Right lobe of liver (tissue), 6 donors: ENCODE results near the gene ACAD11. TPM values are rescaled to one million over a fixed set of nuclear protein-coding genes. Genes with fewer than 3 reads are reported as not detected.

ENCODE experiments used
- ATAC-seq, 4 donors: fragments of 200-7000 bp; cut with Tn5 transposase; one replicate each; pipeline ENCODE4 v1.9.1; 2020; ENCODE audit warnings: mild to moderate bottlenecking in 4 of 4, moderate library complexity in 4 of 4
- DNase-seq, 3 donors: peaks; one replicate each; pipeline ENCODE4 v3.0.0-alpha.2; 2020
- H3K27ac ChIP-seq, 3 donors: fragments of 200-600 bp; one replicate each; pipeline ENCODE4 v1.8.0; 2022
- H3K27me3 ChIP-seq, 2 donors: fragments of 200-600 bp; one replicate each; pipeline ENCODE4 v1.8.0; 2022
- H3K36me3 ChIP-seq, 4 donors: fragments of 200-600 bp; sonication (generic) in 1 of 4; one replicate each; pipeline versions ENCODE4 v1.5.1 to v1.8.0; 2017 to 2022; ENCODE audit warnings: control low read depth in 1 of 4
- H3K4me1 ChIP-seq, 4 donors: fragments of 200-600 bp; sonication (generic) in 1 of 4; one replicate each; pipeline versions ENCODE4 v1.5.1 to v1.8.0; 2017 to 2022; ENCODE audit warnings: control low read depth in 1 of 4
- H3K4me3 ChIP-seq, 3 donors: fragments of 200-600 bp; one replicate each; pipeline ENCODE4 v1.8.0; 2022
- H3K9me3 ChIP-seq, 4 donors: fragments of 200-600 bp; sonication (generic) in 1 of 4; one replicate each; pipeline versions ENCODE4 v1.5.1 to v1.8.0; 2017 to 2022; ENCODE audit warnings: control low read depth in 1 of 4
- CTCF ChIP-seq, 4 donors: fragments of 200-600 bp in 3 of 4; fragments of 450-650 bp in 1 of 4; IDR thresholded peaks; one replicate each; pipeline versions ENCODE4 v1.5.1 to v1.8.0; 2016 to 2022; ENCODE audit warnings: antibody characterized with exemption in 4 of 4, mild to moderate bottlenecking in 2 of 4
- POLR2A ChIP-seq: fragments of 450-650 bp; IDR thresholded peaks from one replicate; pipeline ENCODE4 v1.6.1; 2017; ENCODE audit warnings: antibody characterized with exemption, mild to moderate bottlenecking
- WGBS: methylation state at CpG from one replicate; pipeline ENCODE4 v1.1.6; 2018; ENCODE audit warnings: low coverage, low lambda C conversion rate; ENCODE audit not compliant: insufficient coverage; ENCODE audit errors: missing lambda C conversion rate; 5-methylcytosine and 5-hydroxymethylcytosine counted together
- intact Hi-C, 2 donors: fragments of 100-400 bp; cut with DNase I; formaldehyde crosslinking; loops; one replicate each; pipeline versions ENCODE4 v1.11.2 to v1.14.1; 2022
- total RNA-seq, 6 experiments: library from RNA; depleted of rRNA in 2 of 6; stranded (reverse); fragments of >200 nt in 2 of 6; fragmentation: NEBNext Ultra II Directional in 3 of 6; extraction: Animal tissue kit (Norgen Biotek cat#: 25700) in 3 of 6; gene quantifications; one replicate each; pipeline versions ENCODE4 v1.1.0 to v1.2.4, GENCODE V29; 2016 to 2023
- donor health status: DM: no; HTN: yes; CAD: no.
- donor health status: DM: no; HTN: no; CAD: no.
- donor health status: DM: no; HTN: no; CAD: no.
- donor health status: DM: no; HTN: yes; CAD: no.
- donor health status: DM: no; HTN: yes; CAD: no.

ACAD11 gene
- total RNA-seq, 6 experiments from 2014 or later: 60.9 to 108 (median 94.5) TPM

DNA sequence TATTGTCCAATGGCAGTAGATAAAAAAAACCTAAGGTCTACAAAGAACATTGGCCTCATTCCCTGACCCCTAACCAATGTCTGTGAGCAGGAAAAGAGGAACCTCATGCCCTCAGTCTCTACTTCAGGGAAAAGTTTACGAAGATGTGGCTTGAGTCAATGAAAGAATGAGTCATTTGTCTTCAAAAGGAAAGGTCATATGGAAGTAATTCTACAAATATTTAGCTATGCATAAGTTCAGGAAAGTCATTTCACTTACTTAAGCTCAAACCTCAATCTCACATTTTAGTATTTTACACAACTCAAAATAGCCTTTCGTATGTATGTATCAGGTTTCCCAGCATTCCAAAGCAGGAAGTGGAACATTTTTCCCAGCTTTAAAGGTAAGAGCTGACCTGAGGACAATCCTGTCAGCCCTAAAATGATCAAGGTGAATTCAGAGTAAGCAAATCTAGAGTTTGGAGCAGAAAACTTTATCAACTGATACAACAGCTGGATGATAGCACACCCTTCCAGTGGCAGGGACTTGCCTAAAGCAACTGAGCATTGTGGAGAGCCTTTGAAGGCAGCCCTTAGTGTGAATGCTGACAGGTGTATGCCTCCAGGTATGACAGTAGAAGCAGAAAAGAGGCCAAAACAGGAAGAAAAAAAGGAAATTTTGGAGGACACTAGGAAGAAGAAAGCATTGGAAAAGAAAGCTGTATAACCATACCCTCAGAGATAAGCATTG, 116.4 kb downstream of the ACAD11 start:
- H3K4me3 ChIP-seq: no peak overlapping the region
- DNase-seq (no peak), ATAC-seq (peak in 1 of 4 donors; percentile 74)
- no peak overlapping the region for H3K27ac ChIP-seq
- H3K36me3 ChIP-seq: peaks cover 0 to 13% (median 4%) of the 10 kb centered on the region in 4 donors
- 73% methylated on average over 2 of the region's 2 CpGs for WGBS
- no peaks in the 10 kb centered on the region for H3K9me3 ChIP-seq
- TF ChIP-seq CTCF (IDR thresholded peaks at IDR 0.05): no peak
- TF ChIP-seq POLR2A: no peak
- intact Hi-C loops: no loop called here
- H3K4me1 ChIP-seq: no peaks in the 10 kb centered on the region
- no peaks in the 10 kb centered on the region for H3K27me3 ChIP-seq

DNA sequence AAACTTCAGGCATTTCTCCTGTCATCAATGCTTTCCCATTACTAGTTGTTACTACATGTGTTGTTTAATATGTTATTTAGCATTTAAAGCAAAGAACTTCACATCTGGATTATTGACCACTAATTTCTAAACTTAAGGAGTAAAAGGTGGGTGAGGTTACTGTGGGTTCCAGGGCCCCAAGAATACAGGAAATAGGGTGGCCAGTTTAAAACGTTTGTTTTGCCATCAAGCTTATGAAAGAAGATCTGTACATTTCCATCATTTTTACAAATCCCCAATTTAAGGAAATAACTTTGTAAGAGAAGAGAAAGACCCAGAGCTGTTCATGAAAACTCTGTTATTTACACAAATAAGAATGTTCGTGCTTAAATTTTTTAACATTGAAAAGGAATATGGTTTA, 117.0 kb downstream of the ACAD11 start:
- WGBS: 54% methylated on average over 2 of the region's 2 CpGs
- Histone ChIP-seq H3K4me1 (no peaks in the 10 kb centered on the region), H3K36me3 (peaks cover 0 to 15% (median 7%) of the 10 kb centered on the region in 4 donors), H3K9me3 (no peaks in the 10 kb centered on the region), H3K27me3 (no peaks in the 10 kb centered on the region), H3K4me3 (no peak overlapping the region), H3K27ac (no peak overlapping the region)
- no peak for ATAC-seq
- DNase-seq: no peak
- intact Hi-C loops: no loop called here
- no peak for TF ChIP-seq POLR2A
- TF ChIP-seq CTCF (IDR thresholded peaks at IDR 0.05): no peak

DNA sequence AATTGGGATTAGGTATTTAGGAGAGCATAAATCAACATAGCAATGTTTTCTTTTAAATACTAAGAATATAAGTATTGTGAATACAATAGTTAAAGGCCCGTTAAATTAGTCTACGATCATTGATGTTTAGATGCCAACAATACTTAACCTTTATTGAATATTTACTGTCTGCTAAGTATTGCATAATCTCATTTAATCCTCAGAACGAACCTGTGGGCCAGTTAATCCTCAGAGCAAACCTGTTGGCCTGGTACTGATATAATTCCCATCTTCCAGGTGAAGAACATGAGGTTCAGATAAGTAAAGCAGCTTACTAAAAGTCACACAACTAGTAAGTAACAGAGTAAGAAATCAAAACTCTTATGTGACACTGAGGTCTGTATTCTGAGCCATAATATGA, 119.9 kb downstream of the ACAD11 start:
- intact Hi-C loops: loop anchor here in 1 of 2 donors (10.0 kb wide), 1 partner anchor 105 kb away; no protein-coding TSS in a partner anchor
- Histone ChIP-seq H3K4me3 (no peak overlapping the region), H3K27me3 (no peaks in the 10 kb centered on the region), H3K27ac (no peak overlapping the region), H3K9me3 (no peaks in the 10 kb centered on the region), H3K36me3 (peaks cover 0 to 15% (median 7%) of the 10 kb centered on the region in 4 donors), H3K4me1 (no peaks in the 10 kb centered on the region)
- TF ChIP-seq POLR2A (no peak), CTCF (IDR thresholded peaks at IDR 0.05) (no peak)
- DNase-seq (no peak), ATAC-seq (no peak)
- WGBS: 36% methylated on average over 3 of the region's 3 CpGs

GRCh38 chr3:132538072-132538471, 121.5 kb downstream of the ACAD11 start:
- ATAC-seq (no peak), DNase-seq (no peak)
- Histone ChIP-seq H3K27ac (no peak overlapping the region), H3K4me3 (no peak overlapping the region), H3K9me3 (no peaks in the 10 kb centered on the region), H3K27me3 (no peaks in the 10 kb centered on the region), H3K36me3 (peaks cover 0 to 20% (median 7%) of the 10 kb centered on the region in 4 donors), H3K4me1 (no peaks in the 10 kb centered on the region)
- 43% methylated on average over 5 of the region's 5 CpGs for WGBS
- TF ChIP-seq CTCF (IDR thresholded peaks at IDR 0.05): no peak
- no peak for TF ChIP-seq POLR2A
- intact Hi-C loops: loop anchor here in 1 of 2 donors (10.0 kb wide), 1 partner anchor 107 kb away; no protein-coding TSS in a partner anchor
